ENCODE data around the gene ZNRF3. TPM values are rescaled to one million over a fixed set of nuclear protein-coding genes. Genes with fewer than 3 reads are reported as not detected.

ZNRF3 gene
- total and polyA plus RNA-seq, 2 donors (not counting 1 experiment from before 2014, with no cell fraction given) = 0.21 to 0.71 TPM

- Mint-ChIP-seq H3K27ac (no peak overlapping the region), H3K27me3 (no peaks in the 10 kb centered on the region), H3K4me1 (peaks cover 10% of the 10 kb centered on the region), H3K9me3 (ENCODE audit: insufficient read depth) (no peaks in the 10 kb centered on the region), H3K4me3 (no peak overlapping the region)
- H3K4me2 ChIP-seq (replicated peaks; ENCODE audit: low read depth, low read length, poor library complexity, severe bottlenecking) = no peak overlapping the region
- no peak overlapping the region for H3K27ac ChIP-seq (ENCODE audit: low read length in 2 of 2)
- intact Hi-C loops (cut with micrococcal nuclease) = no loop called here
- no peaks in the 10 kb centered on the region for H3K36me3 ChIP-seq (replicated peaks in 1 of 2; ENCODE audit: control extremely low read depth in 1 of 2, control insufficient read depth in 1 of 2, extremely low read depth in 1 of 2, insufficient read depth in 2 of 2, low read length in 1 of 2)
- H3K79me2 ChIP-seq (ENCODE audit: control insufficient read depth, insufficient read depth, low read length) = no peaks in the 10 kb centered on the region
- H3K27me3 ChIP-seq (replicated peaks in 1 of 4; ENCODE audit: control extremely low read depth in 1 of 4, control insufficient read depth in 3 of 4, insufficient read depth in 4 of 4, low read length in 3 of 4) = peaks cover 0 to 9% (median 2%) of the 10 kb centered on the region in 4 experiments
- peaks cover 4 to 7% of the 10 kb centered on the region in 2 donors for H3K4me1 ChIP-seq (ENCODE audit: control insufficient read depth in 2 of 2, insufficient read depth in 2 of 2, low read length in 2 of 2)
- 95% methylated on average over 3 of the region's 4 CpGs for WGBS (ENCODE audit: insufficient coverage)
- no peak for TF ChIP-seq EZH2 (IDR thresholded peaks at IDR 0.05; ENCODE audit: borderline replicate concordance, insufficient read depth, low read depth, low read length, poor library complexity, severe bottlenecking)
- TF ChIP-seq, protein P1, sequence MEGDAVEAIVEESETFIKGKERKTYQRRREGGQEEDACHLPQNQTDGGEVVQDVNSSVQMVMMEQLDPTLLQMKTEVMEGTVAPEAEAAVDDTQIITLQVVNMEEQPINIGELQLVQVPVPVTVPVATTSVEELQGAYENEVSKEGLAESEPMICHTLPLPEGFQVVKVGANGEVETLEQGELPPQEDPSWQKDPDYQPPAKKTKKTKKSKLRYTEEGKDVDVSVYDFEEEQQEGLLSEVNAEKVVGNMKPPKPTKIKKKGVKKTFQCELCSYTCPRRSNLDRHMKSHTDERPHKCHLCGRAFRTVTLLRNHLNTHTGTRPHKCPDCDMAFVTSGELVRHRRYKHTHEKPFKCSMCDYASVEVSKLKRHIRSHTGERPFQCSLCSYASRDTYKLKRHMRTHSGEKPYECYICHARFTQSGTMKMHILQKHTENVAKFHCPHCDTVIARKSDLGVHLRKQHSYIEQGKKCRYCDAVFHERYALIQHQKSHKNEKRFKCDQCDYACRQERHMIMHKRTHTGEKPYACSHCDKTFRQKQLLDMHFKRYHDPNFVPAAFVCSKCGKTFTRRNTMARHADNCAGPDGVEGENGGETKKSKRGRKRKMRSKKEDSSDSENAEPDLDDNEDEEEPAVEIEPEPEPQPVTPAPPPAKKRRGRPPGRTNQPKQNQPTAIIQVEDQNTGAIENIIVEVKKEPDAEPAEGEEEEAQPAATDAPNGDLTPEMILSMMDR (IDR thresholded peaks at IDR 0.05) = no peak
- H2AFZ ChIP-seq (ENCODE audit: insufficient read depth, low read depth, low read length, poor library complexity, severe bottlenecking) = no peak overlapping the region
- H3K9me3 ChIP-seq (ENCODE audit: control extremely low read depth in 1 of 3, control insufficient read depth in 2 of 3, insufficient read depth in 1 of 3, low read length in 2 of 3) = no peaks in the 10 kb centered on the region
- DNase-seq (no peak), ATAC-seq (ENCODE audit: low read depth) (no peak)
- no peaks in the 10 kb centered on the region for H4K20me1 ChIP-seq (ENCODE audit: control insufficient read depth, insufficient read depth, low read length, poor library complexity, severe bottlenecking)
- no peak overlapping the region for H3K9ac ChIP-seq (ENCODE audit: low read length)
- CTCF ChIA-PET = interaction anchor here (0.9 kb wide), 1 partner anchor 412 kb away, joined by 3 read pairs; no protein-coding TSS in a partner anchor
- no peak overlapping the region for H3K4me3 ChIP-seq (ENCODE audit: control extremely low read depth in 1 of 5, extremely low read depth in 1 of 5, insufficient read depth in 1 of 5, low read depth in 2 of 5, low read length in 4 of 5)
- POLR2A ChIA-PET = no interaction called here
Observed at GRCh38 chr22:29012952-29013351, 129.6 kb downstream of the ZNRF3 start.

DNA sequence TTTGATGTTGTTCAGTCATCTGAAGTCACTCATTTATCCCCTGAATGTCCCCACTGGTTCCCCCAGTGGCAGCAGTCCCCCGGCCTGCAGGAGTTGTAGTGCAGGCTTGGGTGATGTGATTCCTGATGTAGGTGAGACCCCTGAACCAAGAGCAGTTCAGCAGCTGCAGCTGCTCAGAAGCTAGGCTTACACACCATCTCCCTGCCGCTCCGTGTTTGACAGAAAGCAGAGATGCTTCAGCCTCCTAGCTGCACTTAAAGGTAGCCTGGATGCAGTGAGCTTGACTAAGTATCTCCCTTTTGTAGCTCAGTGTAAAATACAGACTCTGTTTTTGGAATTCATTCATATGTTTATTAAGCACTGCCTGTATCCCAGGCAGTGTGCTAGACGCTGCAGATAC, 130.9 kb downstream of the ZNRF3 start:
- WGBS (ENCODE audit: insufficient coverage) = 71% methylated on average over 1 of the region's 4 CpGs
- peaks cover 4% of the 10 kb centered on the region for H3K27me3 Mint-ChIP-seq

More for the DNA sequence above, 130.9 kb downstream of the ZNRF3 start:
- ChIA-PET CTCF (interaction anchor here (0.8 kb wide), 1 partner anchor 25 kb away, joined by 3 read pairs; no protein-coding TSS in a partner anchor), POLR2A (no interaction called here)
- DNase-seq (no peak), ATAC-seq (ENCODE audit: low read depth) (no peak)
- intact Hi-C loops (cut with micrococcal nuclease) = no loop called here
- peaks cover 4 to 7% of the 10 kb centered on the region in 2 donors for H3K4me1 ChIP-seq (ENCODE audit: control insufficient read depth in 2 of 2, insufficient read depth in 2 of 2, low read length in 2 of 2)
- no peak overlapping the region for H2AFZ ChIP-seq (ENCODE audit: insufficient read depth, low read depth, low read length, poor library complexity, severe bottlenecking)
- no peaks in the 10 kb centered on the region for H4K20me1 ChIP-seq (ENCODE audit: control insufficient read depth, insufficient read depth, low read length, poor library complexity, severe bottlenecking)
- H3K27ac ChIP-seq (ENCODE audit: low read length in 2 of 2) = no peak overlapping the region
- peaks cover 0 to 9% (median 2%) of the 10 kb centered on the region in 4 experiments for H3K27me3 ChIP-seq (replicated peaks in 1 of 4; ENCODE audit: control extremely low read depth in 1 of 4, control insufficient read depth in 3 of 4, insufficient read depth in 4 of 4, low read length in 3 of 4)
- Mint-ChIP-seq H3K4me1 (peaks cover 10% of the 10 kb centered on the region), H3K9me3 (ENCODE audit: insufficient read depth) (peaks cover 3% of the 10 kb centered on the region), H3K27ac (no peak overlapping the region), H3K4me3 (no peak overlapping the region)
- no peaks in the 10 kb centered on the region for H3K9me3 ChIP-seq (ENCODE audit: control extremely low read depth in 1 of 3, control insufficient read depth in 2 of 3, insufficient read depth in 1 of 3, low read length in 2 of 3)
- no peak overlapping the region for H3K4me3 ChIP-seq (ENCODE audit: control extremely low read depth in 1 of 5, extremely low read depth in 1 of 5, insufficient read depth in 1 of 5, low read depth in 2 of 5, low read length in 4 of 5)
- H3K4me2 ChIP-seq (replicated peaks; ENCODE audit: low read depth, low read length, poor library complexity, severe bottlenecking) = no peak overlapping the region
- no peaks in the 10 kb centered on the region for H3K36me3 ChIP-seq (replicated peaks in 1 of 2; ENCODE audit: control extremely low read depth in 1 of 2, control insufficient read depth in 1 of 2, extremely low read depth in 1 of 2, insufficient read depth in 2 of 2, low read length in 1 of 2)
- no peaks in the 10 kb centered on the region for H3K79me2 ChIP-seq (ENCODE audit: control insufficient read depth, insufficient read depth, low read length)
- H3K9ac ChIP-seq (ENCODE audit: low read length) = no peak overlapping the region
- TF ChIP-seq, protein P1 (IDR thresholded peaks at IDR 0.05) = no peak
- TF ChIP-seq EZH2 (IDR thresholded peaks at IDR 0.05; ENCODE audit: borderline replicate concordance, insufficient read depth, low read depth, low read length, poor library complexity, severe bottlenecking) = no peak
